ENCODE measurements around the gene STXBP6.

DNA sequence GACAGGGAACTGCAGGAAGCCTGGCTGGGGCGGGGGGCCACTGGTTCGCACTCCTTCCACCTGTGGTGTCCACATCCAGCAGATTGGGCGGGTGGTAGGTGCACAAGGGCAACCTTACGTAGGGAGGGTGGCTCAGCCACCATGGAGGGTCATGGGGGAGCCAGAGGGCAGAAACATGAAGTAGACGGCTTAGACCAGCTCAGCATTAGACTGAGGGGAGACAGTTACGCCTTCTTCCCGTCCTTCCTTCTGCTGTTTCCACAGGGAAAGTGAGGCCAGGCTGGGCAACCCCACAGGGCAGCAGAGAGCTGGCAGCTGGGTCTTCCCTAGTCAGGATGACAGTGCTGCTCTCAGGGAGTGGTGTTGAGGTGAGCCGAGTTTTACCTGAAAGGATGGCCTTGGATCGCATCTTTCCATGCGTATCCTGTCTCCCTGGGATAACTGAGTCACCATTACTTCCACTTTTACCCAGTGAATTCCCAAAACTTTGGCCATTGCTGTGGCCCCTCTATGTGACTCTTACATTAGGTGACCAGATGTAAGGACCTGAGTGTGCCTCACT, 245.9 kb downstream of the STXBP6 start:
- TF ChIP-seq, protein P1, sequence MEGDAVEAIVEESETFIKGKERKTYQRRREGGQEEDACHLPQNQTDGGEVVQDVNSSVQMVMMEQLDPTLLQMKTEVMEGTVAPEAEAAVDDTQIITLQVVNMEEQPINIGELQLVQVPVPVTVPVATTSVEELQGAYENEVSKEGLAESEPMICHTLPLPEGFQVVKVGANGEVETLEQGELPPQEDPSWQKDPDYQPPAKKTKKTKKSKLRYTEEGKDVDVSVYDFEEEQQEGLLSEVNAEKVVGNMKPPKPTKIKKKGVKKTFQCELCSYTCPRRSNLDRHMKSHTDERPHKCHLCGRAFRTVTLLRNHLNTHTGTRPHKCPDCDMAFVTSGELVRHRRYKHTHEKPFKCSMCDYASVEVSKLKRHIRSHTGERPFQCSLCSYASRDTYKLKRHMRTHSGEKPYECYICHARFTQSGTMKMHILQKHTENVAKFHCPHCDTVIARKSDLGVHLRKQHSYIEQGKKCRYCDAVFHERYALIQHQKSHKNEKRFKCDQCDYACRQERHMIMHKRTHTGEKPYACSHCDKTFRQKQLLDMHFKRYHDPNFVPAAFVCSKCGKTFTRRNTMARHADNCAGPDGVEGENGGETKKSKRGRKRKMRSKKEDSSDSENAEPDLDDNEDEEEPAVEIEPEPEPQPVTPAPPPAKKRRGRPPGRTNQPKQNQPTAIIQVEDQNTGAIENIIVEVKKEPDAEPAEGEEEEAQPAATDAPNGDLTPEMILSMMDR (IDR thresholded peaks at IDR 0.05; ENCODE audit: low read depth, low read length), result no peak
- TF ChIP-seq, protein P2, sequence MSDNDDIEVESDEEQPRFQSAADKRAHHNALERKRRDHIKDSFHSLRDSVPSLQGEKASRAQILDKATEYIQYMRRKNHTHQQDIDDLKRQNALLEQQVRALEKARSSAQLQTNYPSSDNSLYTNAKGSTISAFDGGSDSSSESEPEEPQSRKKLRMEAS (IDR thresholded peaks at IDR 0.05; ENCODE audit: low read depth, low read length), result no peak
- TF ChIP-seq POLR2A (IDR thresholded peaks at IDR 0.05; ENCODE audit: extremely low read depth, insufficient read length), result no peak
- TF ChIP-seq MYC (IDR thresholded peaks at IDR 0.05; ENCODE audit: low read depth, low read length), result no peak

Measured in NB4 (cell line).